Fibroblast of lung (primary cell): ENCODE results near the gene ZNF124.

Experiments used
- EZH2 ChIP-seq: IDR thresholded peaks from 2 replicates; pipeline ENCODE4 v1.5.1; 2012; ENCODE audit warnings: low read length, control low read depth, mild to moderate bottlenecking; ENCODE audit errors: missing control alignments
- TF ChIP-seq, protein P1 (sequence below), 2 donors: IDR thresholded peaks in 1 of 2; conservative IDR thresholded peaks in 1 of 2; 1 replicate in 1 of 2; 2 replicates in 1 of 2; pipeline ENCODE4 v1.5.1; 2011 to 2012; ENCODE audit warnings: low read length in 2 of 2, control low read depth in 1 of 2, inconsistent platforms in 1 of 2, low read depth in 1 of 2, mild to moderate bottlenecking in 1 of 2

DNA sequence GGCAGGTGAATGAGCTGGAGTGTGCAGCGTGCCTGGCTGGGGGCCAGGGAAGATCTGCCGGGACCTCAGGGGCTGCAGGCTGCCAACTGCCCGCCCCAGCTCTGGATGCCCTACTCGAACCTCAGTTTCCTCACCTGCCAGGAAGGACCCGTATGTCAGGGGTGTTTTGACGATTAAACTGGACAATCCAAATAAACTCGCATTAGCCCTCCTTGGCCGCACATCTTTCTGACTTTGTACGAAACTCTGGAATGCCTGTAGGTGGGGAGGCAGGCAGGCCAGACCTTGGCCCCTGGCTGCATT lies 59.4 kb downstream of the ZNF124 start:
- TF ChIP-seq, protein P1, sequence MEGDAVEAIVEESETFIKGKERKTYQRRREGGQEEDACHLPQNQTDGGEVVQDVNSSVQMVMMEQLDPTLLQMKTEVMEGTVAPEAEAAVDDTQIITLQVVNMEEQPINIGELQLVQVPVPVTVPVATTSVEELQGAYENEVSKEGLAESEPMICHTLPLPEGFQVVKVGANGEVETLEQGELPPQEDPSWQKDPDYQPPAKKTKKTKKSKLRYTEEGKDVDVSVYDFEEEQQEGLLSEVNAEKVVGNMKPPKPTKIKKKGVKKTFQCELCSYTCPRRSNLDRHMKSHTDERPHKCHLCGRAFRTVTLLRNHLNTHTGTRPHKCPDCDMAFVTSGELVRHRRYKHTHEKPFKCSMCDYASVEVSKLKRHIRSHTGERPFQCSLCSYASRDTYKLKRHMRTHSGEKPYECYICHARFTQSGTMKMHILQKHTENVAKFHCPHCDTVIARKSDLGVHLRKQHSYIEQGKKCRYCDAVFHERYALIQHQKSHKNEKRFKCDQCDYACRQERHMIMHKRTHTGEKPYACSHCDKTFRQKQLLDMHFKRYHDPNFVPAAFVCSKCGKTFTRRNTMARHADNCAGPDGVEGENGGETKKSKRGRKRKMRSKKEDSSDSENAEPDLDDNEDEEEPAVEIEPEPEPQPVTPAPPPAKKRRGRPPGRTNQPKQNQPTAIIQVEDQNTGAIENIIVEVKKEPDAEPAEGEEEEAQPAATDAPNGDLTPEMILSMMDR (conservative IDR thresholded peaks at IDR 0.05 in 1 of 2, IDR thresholded peaks at IDR 0.05 in 1 of 2; ENCODE audit: low read depth in 1 of 2, low read length in 2 of 2) = no peak
- no peak for TF ChIP-seq EZH2
